GM23338 (cell line): ENCODE measurements around the gene TMED10. TPM values are rescaled to one million over a fixed set of nuclear protein-coding genes. Genes with fewer than 3 reads are reported as not detected.
A peak's percentile ranks its signal among the peaks of the same experiment; 100 is the strongest.

Experiments used
- ATAC-seq: fragments of 200-7000 bp; cut with Tn5 transposase; 3 replicates; pipeline ENCODE4 v1.9.1; 2020
- DNase-seq: peaks from one replicate; pipeline ENCODE4 v3.0.0-alpha.2; 2015; ENCODE audit warnings: low spot score
- H2AFZ ChIP-seq: fragments of 200-600 bp; sonication (generic); 2 replicates; pipeline ENCODE4 v1.8.0; 2016; ENCODE audit warnings: antibody characterized with exemption, mild to moderate bottlenecking, moderate library complexity
- H3F3A ChIP-seq: fragments of 200-600 bp; sonication (generic); replicated peaks from 2 replicates; pipeline ENCODE4 v1.8.0; 2017; ENCODE audit warnings: antibody characterized with exemption, mixed run types, low read depth
- H3K27ac ChIP-seq: fragments of 200-600 bp; sonication (generic); 2 replicates; pipeline ENCODE4 v1.6.1; 2016; ENCODE audit warnings: low read depth
- H3K27me3 ChIP-seq: fragments of 200-600 bp; sonication (generic); 2 replicates; pipeline ENCODE4 v1.8.0; 2016; ENCODE audit warnings: mild to moderate bottlenecking, mixed run types, moderate library complexity; ENCODE audit not compliant: insufficient read depth
- H3K36me3 ChIP-seq: fragments of 200-600 bp; sonication (generic); 2 replicates; pipeline ENCODE4 v1.8.0; 2016; ENCODE audit warnings: mild to moderate bottlenecking; ENCODE audit not compliant: insufficient read depth
- H3K4me1 ChIP-seq: fragments of 200-600 bp; sonication (generic); 2 replicates; pipeline ENCODE4 v1.8.0; 2016; ENCODE audit warnings: mild to moderate bottlenecking, moderate library complexity; ENCODE audit not compliant: insufficient read depth
- H3K4me2 ChIP-seq: fragments of 200-600 bp; sonication (generic); 2 replicates; pipeline ENCODE4 v1.7.1; 2017; ENCODE audit warnings: mixed run types
- H3K4me3 ChIP-seq: fragments of 200-600 bp; sonication (generic); 2 replicates; pipeline ENCODE4 v1.6.1; 2016; ENCODE audit warnings: mixed run types
- H3K79me2 ChIP-seq: fragments of 200-600 bp; sonication (generic); replicated peaks from 2 replicates; pipeline ENCODE4 v1.8.0; 2017; ENCODE audit warnings: mild to moderate bottlenecking; ENCODE audit not compliant: insufficient read depth
- H3K9me2 ChIP-seq: fragments of 200-600 bp; sonication (generic); 2 replicates; pipeline ENCODE4 v1.8.0; 2017; ENCODE audit not compliant: insufficient read depth
- H4K20me1 ChIP-seq: fragments of 200-600 bp; sonication (generic); replicated peaks from 2 replicates; pipeline ENCODE4 v1.8.0; 2017; ENCODE audit warnings: mild to moderate bottlenecking; ENCODE audit not compliant: insufficient read depth
- H3K27ac Mint-ChIP-seq: 2 replicates; pipeline ENCODE4 v1.8.0; 2020; ENCODE audit warnings: inconsistent platforms, mild to moderate bottlenecking, moderate library complexity, mixed read lengths
- H3K27me3 Mint-ChIP-seq: 3 replicates; pipeline ENCODE4 v1.8.0; 2022; ENCODE audit warnings: low read depth, mild to moderate bottlenecking, moderate library complexity, mixed read lengths, inconsistent platforms; ENCODE audit not compliant: insufficient read depth, poor library complexity
- H3K36me3 Mint-ChIP-seq: 3 replicates; pipeline ENCODE4 v1.8.0; 2021; ENCODE audit warnings: low read depth, mild to moderate bottlenecking, inconsistent platforms, moderate library complexity, mixed read lengths
- H3K4me1 Mint-ChIP-seq: 3 replicates; pipeline ENCODE4 v1.8.0; 2020; ENCODE audit warnings: mild to moderate bottlenecking, inconsistent platforms, mixed read lengths
- H3K4me3 Mint-ChIP-seq: 3 replicates; pipeline ENCODE4 v1.8.0; 2021; ENCODE audit warnings: moderate library complexity, mild to moderate bottlenecking, inconsistent platforms, mixed read lengths
- H3K9me3 Mint-ChIP-seq: 3 replicates; pipeline ENCODE4 v1.8.0; 2020; ENCODE audit warnings: moderate library complexity, mild to moderate bottlenecking, inconsistent platforms, mixed read lengths
- CREB1 ChIP-seq: fragments of 250-450 bp; sonication (Bioruptor Pico); IDR thresholded peaks from 2 replicates; pipeline ENCODE4 v1.5.0; 2020; ENCODE audit warnings: low read depth, mild to moderate bottlenecking, moderate library complexity
- CTCF ChIP-seq, 2 experiments: fragments of 200-600 bp in 1 of 2; sonication (generic) in 1 of 2; conservative IDR thresholded peaks; 2 replicates each; pipeline versions ENCODE4 v1.5.1 to v1.6.1; 2016 to 2017; ENCODE audit warnings: antibody characterized with exemption in 2 of 2, low read depth in 2 of 2, mild to moderate bottlenecking in 2 of 2, moderate library complexity in 1 of 2
- ETS1 ChIP-seq: IDR thresholded peaks from 2 replicates; pipeline ENCODE4 v1.6.1; 2016; ENCODE audit warnings: antibody characterized with exemption
- EZH2 ChIP-seq: fragments of 200-600 bp; sonication (generic); IDR thresholded peaks from one replicate; pipeline ENCODE4 v1.8.0; 2017; ENCODE audit warnings: antibody characterized with exemption, mild to moderate bottlenecking, low read depth; ENCODE audit not compliant: unreplicated experiment
- EZH2phosphoT487 ChIP-seq: fragments of 200-600 bp; sonication (generic); IDR thresholded peaks from one replicate; pipeline ENCODE4 v1.8.1; 2018; ENCODE audit warnings: antibody characterized with exemption; ENCODE audit not compliant: unreplicated experiment
- JUNB ChIP-seq: IDR thresholded peaks from one replicate; pipeline ENCODE4 v1.6.1; 2016; ENCODE audit warnings: antibody characterized with exemption; ENCODE audit not compliant: unreplicated experiment
- REST ChIP-seq: IDR thresholded peaks from one replicate; pipeline ENCODE4 v1.6.1; 2018; ENCODE audit warnings: antibody characterized with exemption; ENCODE audit not compliant: unreplicated experiment
- STAT1 ChIP-seq: IDR thresholded peaks from one replicate; pipeline ENCODE4 v1.6.1; 2016; ENCODE audit warnings: antibody characterized with exemption; ENCODE audit not compliant: unreplicated experiment
- ZNF114 ChIP-seq: fragments of 250-450 bp; sonication (Bioruptor Pico); IDR thresholded peaks from 2 replicates; pipeline ENCODE4 v1.5.0; 2020; ENCODE audit warnings: mild to moderate bottlenecking, moderate library complexity
- ZNF331 ChIP-seq: fragments of 250-450 bp; sonication (Bioruptor Pico); IDR thresholded peaks from 2 replicates; pipeline ENCODE4 v1.5.0; 2020; ENCODE audit warnings: low read depth, mild to moderate bottlenecking, moderate library complexity
- ZNF462 ChIP-seq: fragments of 250-450 bp; sonication (Bioruptor Pico); IDR thresholded peaks from 2 replicates; pipeline ENCODE4 v1.5.0; 2020; ENCODE audit warnings: mild to moderate bottlenecking, moderate library complexity
- polyA plus RNA-seq: library from polyadenylated mRNA; unstranded; fragments of >200 nt; fragmentation: Nextera tagmentation; extraction: Ambion mirVana; gene quantifications from 2 replicates; pipeline ENCODE4 v1.2.1, GENCODE V29; 2016
- total RNA-seq: library from RNA; depleted of rRNA; stranded (reverse); fragments of >200 nt; shearing (Covaris generic); gene quantifications from 2 replicates; pipeline ENCODE4 v1.2.3, GENCODE V29; 2014

TMED10 gene
- total and polyA plus RNA-seq, 2 experiments from 2014 or later = 180 to 196 TPM

GRCh38 chr14:75196468-75196867, 20.1 kb upstream of the TMED10 start (continued):
- TF ChIP-seq ZNF462 (CRISPR knock-in tag) = no peak
- TF ChIP-seq ETS1 = no peak
- no peak for TF ChIP-seq ZNF331 (CRISPR knock-in tag)
- TF ChIP-seq STAT1 = no peak
- TF ChIP-seq ZNF114 (CRISPR knock-in tag) = no peak
- TF ChIP-seq EZH2 = no peak
- TF ChIP-seq JUNB = no peak
- no peak for TF ChIP-seq EZH2phosphoT487
- TF ChIP-seq CREB1 = no peak

- DNase-seq (no peak), ATAC-seq (no peak)
- no peak overlapping the region for H3K4me2 ChIP-seq
- TF ChIP-seq CTCF (conservative IDR thresholded peaks at IDR 0.05; ENCODE audit: low read depth in 2 of 2) = 0 out of 4 replicates have a peak, but pooled peaks of 1 of the 2 experiments have one; percentile 3
- no peak for TF ChIP-seq REST
- no peaks in the 10 kb centered on the region for H3K36me3 ChIP-seq
- no peaks in the 10 kb centered on the region for H3K79me2 ChIP-seq
- H3K4me3 Mint-ChIP-seq = no peak overlapping the region
- no peaks in the 10 kb centered on the region for H3K4me1 ChIP-seq
- H3K27me3 Mint-ChIP-seq = peaks cover 14% of the 10 kb centered on the region
- H3K27ac ChIP-seq = no peak overlapping the region
- no peaks in the 10 kb centered on the region for H4K20me1 ChIP-seq
- H3K9me2 ChIP-seq = no peaks in the 10 kb centered on the region
- no peaks in the 10 kb centered on the region for H3K9me3 Mint-ChIP-seq
- no peak overlapping the region for H3K27ac Mint-ChIP-seq
- no peak overlapping the region for H2AFZ ChIP-seq
- H3K4me1 Mint-ChIP-seq = peaks cover 7% of the 10 kb centered on the region
- no peaks in the 10 kb centered on the region for H3F3A ChIP-seq
- no peaks in the 10 kb centered on the region for H3K27me3 ChIP-seq
- no peaks in the 10 kb centered on the region for H3K36me3 Mint-ChIP-seq
- no peak overlapping the region for H3K4me3 ChIP-seq
Measured at GRCh38 chr14:75196064-75196463, 19.7 kb upstream of the TMED10 start.
